ENCODE results near the gene HPCAL1. TPM values are rescaled to one million over a fixed set of nuclear protein-coding genes. Genes with fewer than 3 reads are reported as not detected.

HPCAL1 gene
- total and polyA plus RNA-seq, 12 donors, result 17.4 to 118 (median 61.3) TPM

GRCh38 chr2:10448576-10449485, 146.1 kb downstream of the HPCAL1 start:
- Histone ChIP-seq H3K36me3 (replicated peaks in 1 of 2) (peaks cover 0 to 11% of the 10 kb centered on the region in 2 donors), H3K27ac (peak overlapping the region in 4 of 5 donors; percentile 59 to 96 (median 85)), H3K27me3 (no peaks in the 10 kb centered on the region), H3K4me3 (peak overlapping the region in 3 of 4 donors; percentile 16 to 68 (median 60)), H3K4me1 (replicated peaks in 1 of 2) (peaks cover 9 to 26% of the 10 kb centered on the region in 2 donors), H3K9me3 (replicated peaks in 1 of 3) (no peaks in the 10 kb centered on the region)
- DNase-seq, result peak; percentile 90 to 95 (median 91)
- intact Hi-C loops (cut with DNase I), result loop anchor here in 1 of 2 donors (10.0 kb wide), 1 partner anchor 216 kb away; no protein-coding TSS in a partner anchor
- 1 to 2% (median 2%) methylated on average over 14 to 73 of the region's 73 CpGs for WGBS, 4 donors
- TF ChIP-seq POLR2A (IDR thresholded peaks at IDR 0.05) (peak in 1 of 2 donors; percentile 57), CTCF (IDR thresholded peaks at IDR 0.05) (peak in 2 of 6 experiments; percentile 8 to 18)

- WGBS, 4 donors, result 47 to 60% (median 52%) methylated on average over 4 to 5 of the region's 5 CpGs
- Histone ChIP-seq H3K4me3 (peak overlapping the region in 1 of 4 donors; percentile 60), H3K27ac (no peak overlapping the region), H3K27me3 (no peaks in the 10 kb centered on the region), H3K36me3 (replicated peaks in 1 of 2) (peaks cover 0 to 5% of the 10 kb centered on the region in 2 donors), H3K9me3 (replicated peaks in 1 of 3) (no peaks in the 10 kb centered on the region), H3K4me1 (replicated peaks in 1 of 2) (peaks cover 9 to 26% of the 10 kb centered on the region in 2 donors)
- DNase-seq, result no peak
- intact Hi-C loops (cut with DNase I), result loop anchor here in 1 of 2 donors (10.0 kb wide), 1 partner anchor 215 kb away; no protein-coding TSS in a partner anchor
- TF ChIP-seq POLR2A (IDR thresholded peaks at IDR 0.05), result no peak
- TF ChIP-seq CTCF (IDR thresholded peaks at IDR 0.05), result no peak
Observed at GRCh38 chr2:10449486-10449831, 146.8 kb downstream of the HPCAL1 start.

GRCh38 chr2:10449838-10450691, 147.4 kb downstream of the HPCAL1 start:
- TF ChIP-seq POLR2A (IDR thresholded peaks at IDR 0.05) (no peak), CTCF (IDR thresholded peaks at IDR 0.05) (no peak)
- H3K4me1 ChIP-seq (replicated peaks in 1 of 2), result peaks cover 9 to 24% of the 10 kb centered on the region in 2 donors

GRCh38 chr2:10451819-10452218, 149.1 kb downstream of the HPCAL1 start:
- Histone ChIP-seq H3K27ac (peak overlapping the region in 1 of 5 donors; percentile 28), H3K4me1 (replicated peaks in 1 of 2) (peaks cover 9 to 10% of the 10 kb centered on the region in 2 donors), H3K4me3 (no peak overlapping the region), H3K27me3 (no peaks in the 10 kb centered on the region), H3K36me3 (replicated peaks in 1 of 2) (no peaks in the 10 kb centered on the region), H3K9me3 (replicated peaks in 1 of 3) (no peaks in the 10 kb centered on the region)
- 76 to 86% (median 81%) methylated on average over 6 of the region's 6 CpGs for WGBS, 4 donors
- TF ChIP-seq CTCF (IDR thresholded peaks at IDR 0.05), result no peak
- TF ChIP-seq POLR2A (IDR thresholded peaks at IDR 0.05), result no peak
- DNase-seq, result no peak
- intact Hi-C loops (cut with DNase I), result no loop called here

More at GRCh38 chr2:10449838-10450691, 147.4 kb downstream of the HPCAL1 start:
- no peaks in the 10 kb centered on the region for H3K36me3 ChIP-seq (replicated peaks in 1 of 2)
- WGBS, 4 donors, result 76 to 81% (median 79%) methylated on average over 21 to 22 of the region's 22 CpGs
- no peaks in the 10 kb centered on the region for H3K27me3 ChIP-seq
- H3K4me3 ChIP-seq, result no peak overlapping the region
- DNase-seq, result no peak
- H3K27ac ChIP-seq, result no peak overlapping the region
- no peaks in the 10 kb centered on the region for H3K9me3 ChIP-seq (replicated peaks in 1 of 3)
- intact Hi-C loops (cut with DNase I), result loop anchor here in 1 of 2 donors (10.0 kb wide), 1 partner anchor 215 kb away; no protein-coding TSS in a partner anchor

Measured in adrenal gland (tissue), 12 donors.